DMS53 treated with DMSO at 0.1 percent for 48 hours (cell line): ENCODE results near the gene NRIP3.

Experiments used
- DNase-seq: peaks from one replicate; lab custom pipeline; 2025; ENCODE audit not compliant: unreplicated experiment; lab: John Stamatoyannopoulos, UW

NRIP3 gene

GRCh38 chr11:9003573-9004182 lies at the start of gene NRIP3:
TSS of gene NRIP3 (minus strand) at chr11:9004001. CDS start at chr11:9003935, 66 bp downstream.
- peak; percentile 70 for DNase-seq

- DNase-seq: no peak
These were observed 48.5 kb upstream of the NRIP3 start for GRCh38 chr11:9052316-9052715.

DNA sequence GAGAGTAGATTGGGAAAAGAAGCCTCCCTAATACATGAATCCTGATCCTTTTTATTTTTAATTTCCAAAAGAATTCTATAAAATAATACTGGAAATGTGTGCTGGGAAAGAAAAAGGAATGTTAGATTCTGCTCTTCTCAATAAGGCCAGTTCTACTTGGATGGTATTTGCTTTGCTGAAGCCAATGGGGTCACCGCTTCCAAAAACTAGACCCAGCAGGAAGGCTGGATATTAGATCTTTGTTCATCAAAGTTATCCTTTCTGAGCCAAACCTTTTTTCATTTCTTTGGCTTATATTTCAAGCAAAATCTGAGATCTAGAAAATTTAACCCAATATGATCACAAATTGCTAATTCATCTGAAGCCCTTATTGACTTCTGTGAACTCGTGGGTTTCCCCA lies 46.2 kb upstream of the NRIP3 start:
- no peak for DNase-seq

- no peak for DNase-seq
These were observed 44.2 kb upstream of the NRIP3 start for GRCh38 chr11:9047964-9048523.

GRCh38 chr11:9046481-9046880 lies 42.7 kb upstream of the NRIP3 start:
- DNase-seq: no peak

DNA sequence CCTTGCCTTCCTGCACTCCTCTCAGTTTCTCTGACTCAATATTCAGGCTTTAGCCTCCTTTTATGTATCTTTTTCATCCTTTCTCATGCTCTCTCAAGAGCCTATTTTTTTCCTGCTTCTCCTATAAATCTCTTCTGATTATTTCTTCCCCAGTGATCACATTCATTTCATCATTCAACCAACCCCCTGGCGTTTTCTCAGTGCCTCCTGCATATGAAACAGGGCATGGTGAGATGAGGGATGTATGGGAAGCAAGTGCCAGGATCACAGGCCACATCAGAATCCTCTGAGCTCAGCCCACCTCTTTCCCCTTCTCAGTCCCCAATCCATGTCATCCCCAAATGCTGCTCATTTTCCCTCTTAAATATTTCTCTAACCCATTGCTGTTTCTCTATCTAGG lies 38.7 kb upstream of the NRIP3 start:
- no peak for DNase-seq

DNA sequence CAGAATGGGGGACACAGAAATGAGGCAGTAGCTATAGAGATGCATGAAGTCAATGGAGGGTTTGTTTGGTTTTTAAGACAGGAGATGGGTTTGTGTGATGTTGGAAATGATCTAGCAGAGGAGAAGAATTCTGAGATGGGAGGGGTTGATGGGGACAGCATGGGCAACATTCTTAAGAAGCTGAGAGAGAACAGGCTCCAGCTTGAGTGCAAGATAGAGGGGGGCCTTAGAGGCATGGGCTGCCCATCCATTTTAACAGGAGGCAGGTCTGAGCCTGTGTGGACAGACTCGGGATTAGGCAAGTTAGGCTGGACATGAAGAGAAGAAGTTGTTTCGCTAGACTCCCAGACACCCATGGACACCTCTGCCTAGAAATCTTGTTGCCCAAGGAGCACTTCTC lies 37.9 kb upstream of the NRIP3 start:
- DNase-seq: no peak

DNA sequence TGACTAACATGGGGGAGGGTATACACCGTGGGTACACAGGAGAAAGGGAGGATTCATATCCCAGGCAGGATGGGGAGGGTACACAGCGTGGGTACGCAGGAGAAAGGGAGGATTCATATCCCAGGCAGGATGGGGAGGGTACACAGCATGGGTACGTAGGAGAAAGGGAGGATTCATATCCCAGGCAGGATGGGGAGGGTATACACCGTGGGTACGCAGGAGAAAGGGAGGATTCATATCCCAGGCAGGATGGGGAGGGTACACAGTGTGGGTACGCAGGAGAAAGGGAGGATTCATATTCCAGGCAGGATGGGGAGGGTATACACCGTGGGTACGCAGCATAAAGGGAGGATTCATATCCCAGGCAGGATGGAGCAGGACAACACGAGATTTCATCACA lies 36.6 kb upstream of the NRIP3 start:
- DNase-seq: no peak

GRCh38 chr11:9039863-9040262 lies 36.1 kb upstream of the NRIP3 start:
- no peak for DNase-seq

DNA sequence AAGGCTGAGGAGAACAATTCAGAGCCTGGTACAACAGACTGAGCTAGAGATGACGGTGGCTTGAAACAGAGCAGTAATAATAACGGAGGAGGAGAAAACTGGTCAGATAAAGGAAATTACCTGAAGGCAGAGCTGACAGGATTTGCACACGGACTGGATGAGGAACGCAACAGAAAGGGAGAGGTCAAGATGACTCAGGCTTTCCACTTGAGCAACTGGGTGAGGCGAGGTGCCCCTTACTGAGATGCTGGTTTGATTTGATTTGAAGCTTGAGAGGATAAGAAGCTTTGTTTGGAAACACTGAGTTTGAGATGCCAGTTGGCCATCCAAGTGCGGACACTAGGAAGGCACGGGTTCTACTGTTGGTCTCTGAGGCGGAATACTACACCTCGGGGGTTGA lies 35.4 kb upstream of the NRIP3 start:
- DNase-seq: no peak

- DNase-seq: no peak
These were observed 34.7 kb upstream of the NRIP3 start for GRCh38 chr11:9038541-9038940.

GRCh38 chr11:9037963-9038362 lies 34.2 kb upstream of the NRIP3 start:
- DNase-seq: no peak

DNA sequence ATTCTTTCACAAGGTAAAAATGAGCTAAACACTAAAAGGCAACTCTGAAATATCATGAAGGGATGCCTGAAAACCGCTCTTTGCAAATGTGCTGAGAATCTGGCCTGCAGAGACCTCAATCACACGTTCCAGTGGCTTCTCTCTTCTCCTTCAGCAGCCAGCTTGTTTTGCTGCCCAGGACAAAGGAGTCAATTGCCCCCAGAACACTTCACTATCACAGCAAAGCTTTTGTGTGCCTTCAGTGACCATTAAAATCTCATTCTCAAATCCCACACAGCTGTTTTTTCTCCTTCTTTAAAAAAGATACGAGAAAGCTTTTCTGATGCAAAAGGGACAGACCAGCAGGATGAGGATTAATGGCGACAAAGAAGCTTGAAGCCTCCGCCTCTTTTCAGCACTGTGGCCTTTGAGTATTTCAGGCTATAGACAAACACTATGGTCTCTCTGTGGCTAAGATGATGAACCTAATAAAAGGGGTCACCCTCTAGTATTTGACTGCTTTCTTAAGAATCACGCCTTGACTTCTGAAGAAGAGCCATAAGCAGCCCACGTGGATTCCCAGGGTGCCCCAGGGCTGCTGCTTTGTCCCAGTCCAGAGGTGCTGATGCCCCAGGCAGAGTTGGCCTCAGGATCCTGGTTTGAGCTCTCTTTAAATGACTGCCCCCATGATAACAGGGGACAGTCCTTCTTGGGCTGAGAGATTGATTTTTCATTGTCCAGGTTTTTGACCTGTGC lies 33.4 kb upstream of the NRIP3 start:
- no peak for DNase-seq

DNA sequence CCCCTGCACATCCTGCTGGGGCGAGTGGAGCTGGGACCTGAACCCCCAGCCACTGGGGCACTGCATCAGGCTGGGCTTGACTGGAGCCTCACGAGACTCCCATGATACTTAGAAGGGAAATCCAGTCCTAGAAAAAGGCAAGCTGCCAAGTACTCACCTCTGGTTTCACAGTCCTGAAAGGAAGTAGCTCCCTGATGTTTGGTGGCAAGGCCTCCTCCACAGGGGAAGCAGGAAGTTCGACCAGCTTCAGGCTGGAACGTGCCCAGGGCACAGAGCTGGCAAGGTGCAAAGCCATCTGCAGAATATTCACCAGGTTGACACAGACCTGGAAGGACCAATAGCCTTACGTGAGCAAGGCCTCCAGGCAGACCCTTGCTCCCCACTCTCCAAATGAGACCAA lies 26.8 kb upstream of the NRIP3 start:
- DNase-seq: no peak

DNA sequence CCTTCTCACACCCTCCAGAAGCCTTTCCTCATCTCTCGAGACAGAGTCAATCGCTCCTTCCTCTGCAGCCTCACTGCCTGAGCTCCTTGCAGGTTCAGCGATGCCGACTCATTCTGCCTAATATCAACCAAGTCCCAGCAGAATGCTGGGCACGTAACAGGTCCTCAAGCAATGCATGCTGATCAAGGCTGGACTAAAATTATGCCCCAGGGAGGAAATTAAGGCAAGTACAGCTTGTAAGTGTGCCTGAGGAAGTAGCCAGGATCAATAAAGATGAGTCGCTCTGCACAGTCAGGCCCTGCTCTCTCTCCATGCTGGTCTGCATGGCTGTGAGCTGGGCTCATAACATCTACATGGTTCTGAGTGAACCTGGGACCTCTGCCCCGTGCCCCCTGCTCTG lies 25.6 kb upstream of the NRIP3 start:
- DNase-seq: no peak

DNA sequence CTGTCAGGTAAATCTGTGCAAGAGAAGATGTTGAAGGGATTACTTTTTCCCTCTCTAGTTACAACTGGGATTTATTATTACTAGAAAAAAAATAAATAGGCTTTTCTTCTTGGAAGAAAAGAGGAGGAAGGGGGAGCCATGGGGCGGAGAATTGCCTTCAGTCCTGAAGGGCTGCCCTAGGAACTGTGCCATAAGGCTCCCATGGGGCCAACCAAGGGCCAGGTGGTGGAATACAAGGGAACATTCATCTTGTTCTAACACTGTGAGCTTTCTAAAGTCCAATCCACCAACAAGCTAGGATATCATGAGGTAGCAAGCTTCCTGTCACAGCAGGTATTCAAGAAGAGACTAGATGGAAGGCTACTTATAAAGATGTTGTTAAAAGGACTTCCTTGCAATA lies 24.8 kb upstream of the NRIP3 start:
- DNase-seq: no peak

DNA sequence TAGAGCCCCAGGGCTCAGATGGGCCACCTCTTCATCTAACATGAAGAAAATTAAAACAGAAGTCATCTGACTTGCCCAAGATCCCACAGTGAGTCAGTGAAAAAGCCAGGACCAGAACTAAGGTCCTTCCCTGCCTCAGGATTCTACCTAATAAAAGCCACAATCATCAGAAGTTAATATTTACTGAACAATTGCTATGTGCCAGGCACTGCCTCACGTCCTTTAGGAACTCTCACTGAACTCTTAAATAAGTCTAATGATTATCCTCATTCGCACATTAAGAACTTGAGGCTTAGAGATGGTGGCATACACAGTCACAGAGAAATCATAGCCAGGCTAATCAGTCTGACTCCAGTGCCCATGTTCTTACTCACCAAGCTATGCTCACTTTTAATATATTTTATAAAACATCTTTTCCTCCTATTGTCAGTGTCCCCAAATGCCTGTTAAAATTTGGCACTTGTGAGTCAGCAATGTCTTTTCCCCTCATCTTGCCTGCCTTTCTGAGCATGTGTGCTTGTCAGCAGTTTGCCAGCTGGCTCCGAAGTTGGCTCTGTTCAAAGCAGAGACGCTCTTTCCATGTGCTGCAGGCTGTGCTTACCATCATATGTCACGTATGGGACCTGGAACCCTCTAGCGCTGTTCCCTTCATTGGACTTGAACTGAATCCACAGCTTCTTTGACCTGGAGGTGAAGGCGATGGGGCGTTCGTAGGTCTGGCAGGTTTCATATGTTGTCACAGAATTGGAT lies 21.5 kb upstream of the NRIP3 start:
- DNase-seq: no peak

DNA sequence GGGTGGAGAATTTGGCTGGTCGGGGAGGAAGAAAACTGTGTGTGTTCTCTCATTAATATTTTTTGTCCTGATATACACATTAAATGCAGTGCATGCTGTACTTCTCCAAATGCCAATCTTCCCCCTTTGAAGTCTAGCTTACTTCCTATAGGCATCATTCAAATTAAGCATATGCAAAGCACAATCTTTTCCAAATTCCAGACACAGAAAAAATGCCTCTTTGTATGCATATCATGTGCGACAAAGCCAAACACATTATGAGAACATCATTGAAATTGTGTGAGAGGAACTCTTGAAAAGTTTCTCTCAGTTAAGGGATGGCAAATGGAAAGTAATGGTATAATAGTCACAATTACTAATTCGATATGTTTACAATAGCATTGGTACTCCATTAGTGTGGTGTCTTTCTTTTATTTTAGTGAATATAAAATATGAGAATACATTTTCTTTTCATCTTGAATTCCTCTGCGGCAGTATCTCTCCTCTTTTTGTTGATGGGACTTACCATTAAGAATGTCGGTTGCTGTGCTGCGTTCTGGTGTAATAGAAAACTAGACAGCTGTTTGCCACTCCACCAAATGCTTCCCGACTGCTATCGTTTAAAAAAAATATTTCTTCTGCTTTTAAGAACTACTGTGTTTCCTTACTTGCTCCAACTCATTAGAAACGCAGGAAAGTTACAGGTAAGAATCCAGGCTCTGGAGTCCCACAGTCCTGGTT lies 19.3 kb upstream of the NRIP3 start:
- DNase-seq: no peak

GRCh38 chr11:9020916-9021315 lies 17.1 kb upstream of the NRIP3 start:
- no peak for DNase-seq

DNA sequence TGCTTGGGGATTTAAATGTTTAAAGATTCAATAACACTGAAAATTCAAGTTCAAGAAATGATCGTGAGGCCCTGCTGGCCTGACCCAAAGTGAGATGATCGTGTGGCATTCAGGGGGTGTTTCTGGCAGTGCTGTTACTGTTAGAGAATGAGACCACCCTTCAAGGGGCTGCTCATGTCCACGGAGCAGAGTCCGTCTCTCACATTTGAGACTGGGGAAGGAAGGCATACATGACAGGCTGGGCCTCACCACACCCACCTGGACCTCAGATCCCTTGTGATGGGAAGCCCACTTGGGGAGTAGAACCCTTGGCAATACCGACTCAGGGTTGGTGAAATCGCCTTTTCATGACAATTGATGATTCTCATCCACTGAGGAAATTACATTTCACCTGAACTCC lies 16.1 kb upstream of the NRIP3 start:
- DNase-seq: no peak

- DNase-seq: no peak
These were observed 14.0 kb upstream of the NRIP3 start for GRCh38 chr11:9017773-9018172.
